GM06990 (cell line): ENCODE data around the gene AGMO.

Experiments used
- DNase-seq: peaks from one replicate; pipeline ENCODE4 v3.0.0-alpha.2; 2011; ENCODE audit not compliant: insufficient read length; ENCODE audit errors: extremely low read depth
- H3K27me3 ChIP-seq: replicated peaks from 2 replicates; pipeline ENCODE4 v1.6.0; 2011; ENCODE audit warnings: low read length; ENCODE audit not compliant: control insufficient read depth, insufficient read depth
- H3K36me3 ChIP-seq: 2 replicates; pipeline ENCODE4 v1.5.1; 2011; ENCODE audit warnings: low read length; ENCODE audit not compliant: control insufficient read depth, insufficient read depth
- H3K4me3 ChIP-seq: replicated peaks from 2 replicates; pipeline ENCODE4 v1.5.1; 2011; ENCODE audit warnings: low read depth, mild to moderate bottlenecking, control low read depth, low read length
- CTCF ChIP-seq: IDR thresholded peaks from 2 replicates; pipeline ENCODE4 v1.5.1; 2011; ENCODE audit warnings: low read length, control low read depth, mild to moderate bottlenecking, inconsistent platforms; ENCODE audit not compliant: insufficient read depth, poor library complexity, severe bottlenecking

Gene AGMO

DNA sequence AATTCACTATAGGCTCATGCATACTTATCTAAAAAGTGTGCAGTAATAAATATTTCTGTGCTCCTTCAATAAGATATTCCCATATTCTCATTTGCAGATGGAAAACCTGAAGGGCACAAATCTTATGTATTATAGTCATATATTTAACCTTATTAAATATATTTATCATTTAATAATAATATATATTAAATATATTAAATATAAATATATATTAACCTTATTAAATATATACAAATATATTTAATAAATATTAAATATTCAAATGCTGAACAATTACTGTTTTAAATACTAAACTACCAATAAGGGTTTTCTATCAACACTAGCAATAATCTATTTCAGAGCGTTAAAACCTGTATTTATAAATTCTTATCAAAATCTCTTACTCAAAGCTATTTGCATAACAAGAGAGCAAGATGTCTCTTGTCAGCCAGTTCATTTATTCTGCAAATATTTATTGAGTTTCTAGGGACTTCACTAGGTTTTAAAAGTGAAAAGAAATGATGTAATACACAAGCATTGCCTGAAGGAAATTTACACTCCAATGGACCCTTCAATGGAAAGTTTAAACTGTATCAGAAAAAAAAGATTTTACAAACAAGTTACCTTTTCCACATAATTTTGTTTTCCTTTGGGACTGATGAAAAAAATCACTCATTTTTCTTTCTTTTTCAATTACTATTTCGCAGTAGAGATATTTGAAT, 159.2 kb downstream of the AGMO start:
- H3K27me3 ChIP-seq, result no peaks in the 10 kb centered on the region
- H3K4me3 ChIP-seq, result no peak overlapping the region
- DNase-seq, result no peak
- H3K36me3 ChIP-seq, result no peaks in the 10 kb centered on the region
- TF ChIP-seq CTCF, result no peak

DNA sequence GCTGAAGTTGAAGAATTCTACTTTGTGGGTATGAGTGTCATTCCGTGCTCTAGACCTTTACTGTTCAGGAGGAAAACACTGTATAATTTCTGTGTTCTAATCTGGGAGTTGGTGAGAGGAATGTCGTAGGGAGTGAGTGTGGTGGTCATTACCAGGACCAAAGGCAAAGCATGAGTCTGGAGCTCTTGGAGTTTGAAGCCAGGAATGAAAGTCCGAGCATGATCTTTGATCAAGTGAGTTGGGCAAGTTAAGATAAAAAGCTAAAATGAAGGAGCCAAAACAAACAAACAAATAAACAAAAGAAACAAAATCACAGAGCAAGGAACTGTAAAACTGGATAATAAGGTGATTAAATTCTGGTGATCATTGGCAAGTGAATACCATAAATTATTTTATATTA, 161.4 kb downstream of the AGMO start:
- no peak for DNase-seq
- no peak overlapping the region for H3K4me3 ChIP-seq
- H3K27me3 ChIP-seq, result no peaks in the 10 kb centered on the region
- no peaks in the 10 kb centered on the region for H3K36me3 ChIP-seq
- no peak for TF ChIP-seq CTCF

- no peak for DNase-seq
- Histone ChIP-seq H3K27me3 (no peaks in the 10 kb centered on the region), H3K36me3 (no peaks in the 10 kb centered on the region), H3K4me3 (no peak overlapping the region)
- no peak for TF ChIP-seq CTCF
These were observed 162.4 kb downstream of the AGMO start for GRCh38 chr7:15399441-15399840.

GRCh38 chr7:15397922-15398760, 163.7 kb downstream of the AGMO start:
- TF ChIP-seq CTCF, result no peak
- DNase-seq, result no peak

DNA sequence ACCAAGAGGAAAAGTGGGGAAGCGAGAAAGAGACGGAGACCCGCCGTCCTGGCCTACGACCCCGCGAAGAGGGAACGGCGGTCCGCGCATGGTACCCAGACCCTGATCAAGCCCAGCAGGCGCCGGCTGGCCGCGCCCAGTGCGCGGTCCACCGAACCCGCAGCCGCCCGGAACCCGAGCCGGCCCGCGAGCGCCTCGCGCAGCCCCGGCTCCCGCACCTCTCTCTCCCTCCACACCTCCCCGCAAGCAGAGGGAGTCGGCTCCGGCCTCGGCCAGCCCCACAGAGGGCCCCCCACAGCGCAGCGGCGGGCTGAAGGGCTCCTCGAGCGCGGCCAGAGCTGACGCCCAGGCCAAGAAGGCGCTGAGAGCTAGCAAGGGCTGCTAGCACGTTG, 164.7 kb downstream of the AGMO start:
- no peak for DNase-seq

More at GRCh38 chr7:15397922-15398760, 163.7 kb downstream of the AGMO start:
- no peak overlapping the region for H3K4me3 ChIP-seq
- H3K36me3 ChIP-seq, result no peaks in the 10 kb centered on the region
- H3K27me3 ChIP-seq, result no peaks in the 10 kb centered on the region

More for the DNA sequence above, 164.7 kb downstream of the AGMO start:
- no peak overlapping the region for H3K4me3 ChIP-seq
- TF ChIP-seq CTCF, result no peak
- H3K27me3 ChIP-seq, result no peaks in the 10 kb centered on the region
- H3K36me3 ChIP-seq, result no peaks in the 10 kb centered on the region
